Measurements from ENCODE around the gene WDR36.

- TF ChIP-seq, protein P1, sequence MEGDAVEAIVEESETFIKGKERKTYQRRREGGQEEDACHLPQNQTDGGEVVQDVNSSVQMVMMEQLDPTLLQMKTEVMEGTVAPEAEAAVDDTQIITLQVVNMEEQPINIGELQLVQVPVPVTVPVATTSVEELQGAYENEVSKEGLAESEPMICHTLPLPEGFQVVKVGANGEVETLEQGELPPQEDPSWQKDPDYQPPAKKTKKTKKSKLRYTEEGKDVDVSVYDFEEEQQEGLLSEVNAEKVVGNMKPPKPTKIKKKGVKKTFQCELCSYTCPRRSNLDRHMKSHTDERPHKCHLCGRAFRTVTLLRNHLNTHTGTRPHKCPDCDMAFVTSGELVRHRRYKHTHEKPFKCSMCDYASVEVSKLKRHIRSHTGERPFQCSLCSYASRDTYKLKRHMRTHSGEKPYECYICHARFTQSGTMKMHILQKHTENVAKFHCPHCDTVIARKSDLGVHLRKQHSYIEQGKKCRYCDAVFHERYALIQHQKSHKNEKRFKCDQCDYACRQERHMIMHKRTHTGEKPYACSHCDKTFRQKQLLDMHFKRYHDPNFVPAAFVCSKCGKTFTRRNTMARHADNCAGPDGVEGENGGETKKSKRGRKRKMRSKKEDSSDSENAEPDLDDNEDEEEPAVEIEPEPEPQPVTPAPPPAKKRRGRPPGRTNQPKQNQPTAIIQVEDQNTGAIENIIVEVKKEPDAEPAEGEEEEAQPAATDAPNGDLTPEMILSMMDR (conservative IDR thresholded peaks at IDR 0.05; ENCODE audit: low read depth in 2 of 2) = no peak
- TF ChIP-seq, protein P2, sequence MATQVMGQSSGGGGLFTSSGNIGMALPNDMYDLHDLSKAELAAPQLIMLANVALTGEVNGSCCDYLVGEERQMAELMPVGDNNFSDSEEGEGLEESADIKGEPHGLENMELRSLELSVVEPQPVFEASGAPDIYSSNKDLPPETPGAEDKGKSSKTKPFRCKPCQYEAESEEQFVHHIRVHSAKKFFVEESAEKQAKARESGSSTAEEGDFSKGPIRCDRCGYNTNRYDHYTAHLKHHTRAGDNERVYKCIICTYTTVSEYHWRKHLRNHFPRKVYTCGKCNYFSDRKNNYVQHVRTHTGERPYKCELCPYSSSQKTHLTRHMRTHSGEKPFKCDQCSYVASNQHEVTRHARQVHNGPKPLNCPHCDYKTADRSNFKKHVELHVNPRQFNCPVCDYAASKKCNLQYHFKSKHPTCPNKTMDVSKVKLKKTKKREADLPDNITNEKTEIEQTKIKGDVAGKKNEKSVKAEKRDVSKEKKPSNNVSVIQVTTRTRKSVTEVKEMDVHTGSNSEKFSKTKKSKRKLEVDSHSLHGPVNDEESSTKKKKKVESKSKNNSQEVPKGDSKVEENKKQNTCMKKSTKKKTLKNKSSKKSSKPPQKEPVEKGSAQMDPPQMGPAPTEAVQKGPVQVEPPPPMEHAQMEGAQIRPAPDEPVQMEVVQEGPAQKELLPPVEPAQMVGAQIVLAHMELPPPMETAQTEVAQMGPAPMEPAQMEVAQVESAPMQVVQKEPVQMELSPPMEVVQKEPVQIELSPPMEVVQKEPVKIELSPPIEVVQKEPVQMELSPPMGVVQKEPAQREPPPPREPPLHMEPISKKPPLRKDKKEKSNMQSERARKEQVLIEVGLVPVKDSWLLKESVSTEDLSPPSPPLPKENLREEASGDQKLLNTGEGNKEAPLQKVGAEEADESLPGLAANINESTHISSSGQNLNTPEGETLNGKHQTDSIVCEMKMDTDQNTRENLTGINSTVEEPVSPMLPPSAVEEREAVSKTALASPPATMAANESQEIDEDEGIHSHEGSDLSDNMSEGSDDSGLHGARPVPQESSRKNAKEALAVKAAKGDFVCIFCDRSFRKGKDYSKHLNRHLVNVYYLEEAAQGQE (IDR thresholded peaks at IDR 0.05; ENCODE audit: unreplicated experiment) = no peak
Observed at GRCh38 chr5:111134864-111135263, 42.7 kb downstream of the WDR36 start.

All from GM23338 (cell line).